H4 (cell line): Measurements from ENCODE around the gene NAA35. TPM values are rescaled to one million over a fixed set of nuclear protein-coding genes. Genes with fewer than 3 reads are reported as not detected.
"Not testable (repeated sequence)": the region's sequence is repeated elsewhere in the genome, so short reads cannot be mapped to it uniquely, and the experiment has no call there.

Experiments used
- DNase-seq: peaks from one replicate; pipeline ENCODE4 v3.0.0-alpha.2; 2015; ENCODE audit warnings: low spot score
- total RNA-seq: library from RNA; depleted of rRNA; stranded (reverse); fragments of >200 nt; shearing (Covaris generic); gene quantifications from 2 replicates; pipeline ENCODE4 v1.2.3, GENCODE V29; 2014

NAA35 gene
- total RNA-seq, 1 experiment from 2014 or later: 20.8 TPM

GRCh38 chr9:85944672-85945071 lies 3.7 kb downstream of the NAA35 start:
- no peak for DNase-seq

- no peak for DNase-seq
Observed at GRCh38 chr9:85949586-85950335, 8.8 kb downstream of the NAA35 start.

GRCh38 chr9:85959955-85960354 lies 19.0 kb downstream of the NAA35 start:
- DNase-seq: no peak

- DNase-seq: no peak
Observed at GRCh38 chr9:85960688-85961093, 19.7 kb downstream of the NAA35 start.

GRCh38 chr9:85964526-85964925 lies 23.6 kb downstream of the NAA35 start:
- no peak for DNase-seq

- DNase-seq: no peak
Observed at GRCh38 chr9:85964949-85965348, 24.0 kb downstream of the NAA35 start.

- no peak for DNase-seq
Observed at GRCh38 chr9:85969727-85970126, 28.8 kb downstream of the NAA35 start.

- DNase-seq: no peak
Observed at GRCh38 chr9:85971731-85972130, 30.8 kb downstream of the NAA35 start.

- DNase-seq: no peak
Observed at GRCh38 chr9:85973238-85973637, 32.3 kb downstream of the NAA35 start.

GRCh38 chr9:85974055-85974547 lies 33.2 kb downstream of the NAA35 start:
- not testable (repeated sequence) for DNase-seq

- DNase-seq: no peak
Observed at GRCh38 chr9:85978496-85978895, 37.5 kb downstream of the NAA35 start.

GRCh38 chr9:85981369-85981768 lies 40.4 kb downstream of the NAA35 start:
- no peak for DNase-seq

GRCh38 chr9:85984457-85984856 lies 43.5 kb downstream of the NAA35 start:
- DNase-seq: no peak

GRCh38 chr9:85987236-85987635 lies 46.3 kb downstream of the NAA35 start:
- no peak for DNase-seq

GRCh38 chr9:85994191-85994590 lies 53.2 kb downstream of the NAA35 start:
- DNase-seq: no peak

GRCh38 chr9:85995097-85995496 lies 54.2 kb downstream of the NAA35 start:
- DNase-seq: no peak

- no peak for DNase-seq
Observed at GRCh38 chr9:85995599-85995998, 54.7 kb downstream of the NAA35 start.

- DNase-seq: no peak
Observed at GRCh38 chr9:86005253-86005775, 64.4 kb downstream of the NAA35 start.

- no peak for DNase-seq
Observed at GRCh38 chr9:86009133-86009532, 68.2 kb downstream of the NAA35 start.

- no peak for DNase-seq
Observed at GRCh38 chr9:86020731-86021130, 79.8 kb downstream of the NAA35 start.

- DNase-seq: no peak
Observed at GRCh38 chr9:86021166-86021565, 80.2 kb downstream of the NAA35 start.

GRCh38 chr9:86022687-86023266 lies 81.8 kb downstream of the NAA35 start:
- no peak for DNase-seq

GRCh38 chr9:86027767-86028166 lies 86.8 kb downstream of the NAA35 start:
- DNase-seq: no peak
